Mesothelial cell of epicardium (in vitro differentiated cells): ENCODE data around the gene WNT5A. TPM values are rescaled to one million over a fixed set of nuclear protein-coding genes. Genes with fewer than 3 reads are reported as not detected.

ENCODE experiments used
- DNase-seq, 2 experiments: peaks; one replicate each; pipeline ENCODE4 v3.0.0; 2021; ENCODE audit warnings: low spot score in 2 of 2; ENCODE audit not compliant: unreplicated experiment in 2 of 2
- H3K27ac Mint-ChIP-seq: 2 replicates; pipeline ENCODE4 v1.8.0; 2021; ENCODE audit warnings: mixed read lengths
- H3K27me3 Mint-ChIP-seq: 2 replicates; pipeline ENCODE4 v1.8.0; 2021; ENCODE audit warnings: low read depth, mixed read lengths
- H3K36me3 Mint-ChIP-seq: 2 replicates; pipeline ENCODE4 v1.8.0; 2021; ENCODE audit warnings: mixed read lengths
- H3K4me1 Mint-ChIP-seq: 2 replicates; pipeline ENCODE4 v1.8.0; 2021; ENCODE audit warnings: mixed read lengths
- H3K4me3 Mint-ChIP-seq: 2 replicates; pipeline ENCODE4 v1.8.0; 2021; ENCODE audit warnings: mild to moderate bottlenecking, moderate library complexity, mixed read lengths
- H3K9me3 Mint-ChIP-seq: 2 replicates; pipeline ENCODE4 v1.8.0; 2021; ENCODE audit warnings: mixed read lengths
- CTCF ChIP-seq: fragments of 200-600 bp; sonication (generic); IDR thresholded peaks from one replicate; pipeline ENCODE4 v1.5.0; 2021; ENCODE audit warnings: antibody characterized with exemption; ENCODE audit not compliant: unreplicated experiment
- total RNA-seq: library from RNA; stranded (reverse); gene quantifications from 3 replicates; pipeline ENCODE4 v1.2.1, GENCODE V29; 2021

WNT5A gene
- total RNA-seq, 1 donor from 2014 or later = 63.8 TPM

- peaks cover 3% of the 10 kb centered on the region for H3K9me3 Mint-ChIP-seq
- DNase-seq = no peak
- H3K4me3 Mint-ChIP-seq = no peak overlapping the region
- no peaks in the 10 kb centered on the region for H3K36me3 Mint-ChIP-seq
- no peak for TF ChIP-seq CTCF
- H3K27ac Mint-ChIP-seq = no peak overlapping the region
- peaks cover 14% of the 10 kb centered on the region for H3K4me1 Mint-ChIP-seq
- H3K27me3 Mint-ChIP-seq = no peaks in the 10 kb centered on the region
Observed at GRCh38 chr3:55427739-55428138, 59.4 kb downstream of the WNT5A start.

- DNase-seq = no peak
- Mint-ChIP-seq H3K27ac (peak overlapping the region; percentile 24), H3K27me3 (no peaks in the 10 kb centered on the region), H3K9me3 (peaks cover 7% of the 10 kb centered on the region), H3K36me3 (no peaks in the 10 kb centered on the region), H3K4me3 (no peak overlapping the region), H3K4me1 (peaks cover 14% of the 10 kb centered on the region)
- no peak for TF ChIP-seq CTCF
Observed at GRCh38 chr3:55426486-55426885, 60.6 kb downstream of the WNT5A start.

GRCh38 chr3:55423782-55424181, 63.3 kb downstream of the WNT5A start:
- peaks cover 14% of the 10 kb centered on the region for H3K4me1 Mint-ChIP-seq
- H3K9me3 Mint-ChIP-seq = peaks cover 23% of the 10 kb centered on the region
- H3K27me3 Mint-ChIP-seq = no peaks in the 10 kb centered on the region
- no peak for TF ChIP-seq CTCF
- no peak for DNase-seq
- no peaks in the 10 kb centered on the region for H3K36me3 Mint-ChIP-seq
- H3K4me3 Mint-ChIP-seq = no peak overlapping the region
- no peak overlapping the region for H3K27ac Mint-ChIP-seq

GRCh38 chr3:55417211-55417610, 69.9 kb downstream of the WNT5A start:
- TF ChIP-seq CTCF = no peak
- Mint-ChIP-seq H3K27ac (peak overlapping the region; percentile 34), H3K27me3 (no peaks in the 10 kb centered on the region), H3K4me1 (peaks cover 19% of the 10 kb centered on the region), H3K36me3 (peaks cover 4% of the 10 kb centered on the region), H3K4me3 (no peak overlapping the region), H3K9me3 (peaks cover 31% of the 10 kb centered on the region)
- no peak for DNase-seq

GRCh38 chr3:55416331-55416821, 70.7 kb downstream of the WNT5A start:
- Mint-ChIP-seq H3K4me3 (no peak overlapping the region), H3K36me3 (peaks cover 4% of the 10 kb centered on the region), H3K4me1 (peaks cover 19% of the 10 kb centered on the region), H3K27ac (peak overlapping the region; percentile 6), H3K9me3 (peaks cover 26% of the 10 kb centered on the region), H3K27me3 (no peaks in the 10 kb centered on the region)
- DNase-seq = no peak
- no peak for TF ChIP-seq CTCF
